ENCODE data around the gene BABAM2. TPM values are rescaled to one million over a fixed set of nuclear protein-coding genes. Genes with fewer than 3 reads are reported as not detected.

The BABAM2 gene
- total RNA-seq, 4 donors from 2014 or later = 35.0 to 70.5 (median 51.5) TPM

- DNase-seq = no peak
- no peak overlapping the region for H3K4me3 ChIP-seq
- no peaks in the 10 kb centered on the region for H3K27me3 ChIP-seq
- H3K4me1 ChIP-seq = no peaks in the 10 kb centered on the region
- H3K36me3 ChIP-seq = no peaks in the 10 kb centered on the region
- no peak overlapping the region for H3K27ac ChIP-seq
- H3K9me3 ChIP-seq = no peaks in the 10 kb centered on the region
- no peak for TF ChIP-seq CTCF (IDR thresholded peaks at IDR 0.05)
- TF ChIP-seq POLR2A (IDR thresholded peaks at IDR 0.05) = no peak
Measured at GRCh38 chr2:28282861-28283646, 392.5 kb downstream of the BABAM2 start.

- no peaks in the 10 kb centered on the region for H3K9me3 ChIP-seq
- TF ChIP-seq CTCF (IDR thresholded peaks at IDR 0.05) (no peak), POLR2A (IDR thresholded peaks at IDR 0.05) (no peak)
- no peak overlapping the region for H3K4me3 ChIP-seq
- no peaks in the 10 kb centered on the region for H3K4me1 ChIP-seq
- H3K36me3 ChIP-seq = no peaks in the 10 kb centered on the region
- H3K27ac ChIP-seq = no peak overlapping the region
- no peaks in the 10 kb centered on the region for H3K27me3 ChIP-seq
- no peak for DNase-seq
Measured at GRCh38 chr2:28283861-28284260, 393.3 kb downstream of the BABAM2 start.

- no peak overlapping the region for H3K27ac ChIP-seq
Measured at GRCh38 chr2:28286678-28287077, 396.1 kb downstream of the BABAM2 start.

GRCh38 chr2:28287256-28287915 is 396.9 kb downstream of the BABAM2 start:
- no peaks in the 10 kb centered on the region for H3K27me3 ChIP-seq
- DNase-seq = no peak
- H3K27ac ChIP-seq = no peak overlapping the region
- TF ChIP-seq CTCF (IDR thresholded peaks at IDR 0.05) = no peak
- TF ChIP-seq POLR2A (IDR thresholded peaks at IDR 0.05) = no peak
- no peaks in the 10 kb centered on the region for H3K4me1 ChIP-seq
- no peaks in the 10 kb centered on the region for H3K36me3 ChIP-seq
- H3K9me3 ChIP-seq = no peaks in the 10 kb centered on the region
- H3K4me3 ChIP-seq = no peak overlapping the region

More at GRCh38 chr2:28286678-28287077, 396.1 kb downstream of the BABAM2 start:
- Histone ChIP-seq H3K36me3 (no peaks in the 10 kb centered on the region), H3K9me3 (no peaks in the 10 kb centered on the region), H3K4me1 (no peaks in the 10 kb centered on the region), H3K4me3 (no peak overlapping the region), H3K27me3 (no peaks in the 10 kb centered on the region)
- TF ChIP-seq POLR2A (IDR thresholded peaks at IDR 0.05) = no peak
- TF ChIP-seq CTCF (IDR thresholded peaks at IDR 0.05) = no peak
- DNase-seq = no peak

- Histone ChIP-seq H3K4me1 (no peaks in the 10 kb centered on the region), H3K27ac (no peak overlapping the region), H3K36me3 (no peaks in the 10 kb centered on the region), H3K27me3 (no peaks in the 10 kb centered on the region), H3K4me3 (no peak overlapping the region), H3K9me3 (no peaks in the 10 kb centered on the region)
- no peak for TF ChIP-seq CTCF (IDR thresholded peaks at IDR 0.05)
- TF ChIP-seq POLR2A (IDR thresholded peaks at IDR 0.05) = no peak
- DNase-seq = no peak
Measured at GRCh38 chr2:28288620-28289019, 398.1 kb downstream of the BABAM2 start.

Data from Peyer's patch (tissue), 4 donors.